ENCODE data around the gene CNNM3.

CNNM3 gene

DNA sequence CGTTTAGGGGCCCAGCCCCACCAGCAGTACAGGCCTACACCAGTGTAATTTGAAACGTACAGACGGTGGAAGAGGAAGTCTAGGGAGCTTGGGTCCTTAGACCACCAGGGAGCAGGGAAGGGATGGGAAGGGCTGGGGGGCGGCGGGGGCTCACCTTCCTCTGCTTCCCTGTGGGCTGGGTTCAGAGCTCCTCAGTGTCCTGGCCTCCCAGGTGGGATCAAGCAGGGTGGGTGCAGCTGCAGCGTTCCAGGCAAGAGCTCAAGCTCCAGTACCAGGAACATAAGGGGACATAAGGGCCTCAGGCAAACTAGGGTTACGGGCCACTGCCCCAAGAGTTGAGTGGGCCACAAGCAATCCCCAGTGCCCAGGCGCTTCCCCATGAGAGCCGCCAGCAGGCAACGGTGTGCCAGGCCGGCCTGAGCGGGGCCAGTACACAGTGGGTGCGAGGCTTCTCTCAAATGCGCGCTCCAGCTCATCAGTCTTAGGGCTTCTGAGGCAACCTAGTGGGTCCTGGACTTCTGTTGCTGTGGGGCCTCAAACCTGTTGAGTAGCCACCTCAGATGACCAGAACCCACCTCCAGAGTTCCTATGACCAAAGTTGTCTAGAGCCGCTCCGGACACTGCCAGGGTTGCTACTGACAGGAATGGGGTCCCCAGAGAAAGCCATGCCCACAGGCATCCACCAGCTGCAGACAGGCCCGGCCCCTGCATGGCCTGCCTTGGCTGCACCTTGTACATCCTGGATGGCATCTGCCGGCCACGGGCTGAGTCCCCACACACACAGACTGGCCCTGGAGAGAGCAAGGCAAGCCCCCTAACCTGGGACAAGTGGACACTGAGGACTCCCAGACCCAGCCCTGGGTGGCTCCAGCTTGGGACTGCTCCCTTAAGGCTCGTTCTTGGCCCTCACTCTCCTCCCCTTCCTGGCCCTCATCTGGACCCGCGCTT is 22.6 kb downstream of the CNNM3 start:
- no peak for DNase-seq

GRCh38 chr2:96839293-96839874 is 23.3 kb downstream of the CNNM3 start:
- no peak for DNase-seq

GRCh38 chr2:96839875-96840850 is 24.1 kb downstream of the CNNM3 start:
- no peak for DNase-seq

- no peak for DNase-seq
These were observed 25.8 kb downstream of the CNNM3 start for GRCh38 chr2:96841701-96842495.

GRCh38 chr2:96842600-96842999 is 26.5 kb downstream of the CNNM3 start:
- no peak for DNase-seq

- no peak for DNase-seq
These were observed 27.6 kb downstream of the CNNM3 start, which contains the start of gene ANKRD23 for GRCh38 chr2:96843538-96844268. Gene ANKRD23 (minus strand): TSS chr2:96844021. CDS start chr2:96843992, 29 bp downstream.

- no peak for DNase-seq
These were observed 28.3 kb downstream of the CNNM3 start for GRCh38 chr2:96844405-96844808.

DNA sequence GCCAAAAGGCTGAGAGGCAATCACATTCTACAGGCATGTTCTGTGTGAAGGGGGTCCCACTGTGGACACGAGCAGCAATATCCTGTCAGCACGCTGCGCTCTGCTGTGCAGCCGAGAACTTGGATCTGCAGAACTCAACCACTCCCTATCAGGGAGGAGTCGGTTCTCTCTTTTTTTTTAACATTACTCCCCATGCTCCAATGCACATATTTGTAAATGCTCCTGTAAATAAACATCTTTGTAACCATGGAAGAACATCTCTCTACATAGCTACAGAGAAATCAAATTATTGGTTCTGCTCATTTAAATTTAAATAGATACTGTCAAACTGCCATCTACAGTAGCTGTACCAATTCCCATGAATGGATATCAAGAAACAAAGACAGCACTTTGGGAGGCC is 30.8 kb downstream of the CNNM3 start:
- DNase-seq, result no peak

DNA sequence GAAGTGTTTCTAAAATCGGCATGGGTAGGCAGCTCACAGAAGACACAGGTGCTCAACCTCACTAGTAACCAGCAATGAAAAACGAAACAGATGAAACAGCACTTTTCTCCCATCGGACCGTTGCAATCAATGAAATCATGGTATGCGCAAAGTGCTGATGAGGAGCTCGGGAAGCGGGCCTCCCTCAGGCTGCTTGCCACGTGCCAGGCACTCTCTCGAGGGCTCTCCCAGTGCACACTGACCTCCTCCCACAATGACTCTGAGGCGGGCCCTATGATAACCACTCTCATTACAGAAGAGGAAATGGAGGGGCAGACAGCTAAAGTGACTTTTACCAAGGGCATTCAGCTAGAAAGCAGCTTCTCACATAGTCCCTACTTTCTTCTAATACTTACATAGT is 31.5 kb downstream of the CNNM3 start:
- no peak for DNase-seq

- DNase-seq, result no peak
These were observed 32.2 kb downstream of the CNNM3 start for GRCh38 chr2:96848264-96848663.

GRCh38 chr2:96852667-96853066 is 36.6 kb downstream of the CNNM3 start:
- DNase-seq, result no peak

DNA sequence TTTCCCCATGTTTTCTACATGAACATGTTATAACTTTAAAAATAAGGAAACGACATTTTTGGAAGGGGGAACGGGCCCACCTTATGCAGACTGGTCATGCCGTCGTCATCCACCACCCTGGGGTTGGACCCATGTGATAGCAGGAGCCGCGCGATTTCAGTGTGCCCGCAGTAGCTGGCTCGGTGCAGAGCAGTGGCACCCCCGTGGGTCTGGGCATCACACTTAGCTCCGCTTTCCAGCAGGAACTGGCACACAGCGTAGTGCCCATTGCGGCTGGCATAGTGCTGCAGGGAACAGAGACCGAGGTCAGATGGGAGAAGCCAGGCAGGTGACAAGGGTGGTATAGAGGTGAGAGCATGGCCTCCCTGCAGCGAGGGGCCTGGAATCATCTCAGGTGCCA is 37.3 kb downstream of the CNNM3 start:
- no peak for DNase-seq

DNA sequence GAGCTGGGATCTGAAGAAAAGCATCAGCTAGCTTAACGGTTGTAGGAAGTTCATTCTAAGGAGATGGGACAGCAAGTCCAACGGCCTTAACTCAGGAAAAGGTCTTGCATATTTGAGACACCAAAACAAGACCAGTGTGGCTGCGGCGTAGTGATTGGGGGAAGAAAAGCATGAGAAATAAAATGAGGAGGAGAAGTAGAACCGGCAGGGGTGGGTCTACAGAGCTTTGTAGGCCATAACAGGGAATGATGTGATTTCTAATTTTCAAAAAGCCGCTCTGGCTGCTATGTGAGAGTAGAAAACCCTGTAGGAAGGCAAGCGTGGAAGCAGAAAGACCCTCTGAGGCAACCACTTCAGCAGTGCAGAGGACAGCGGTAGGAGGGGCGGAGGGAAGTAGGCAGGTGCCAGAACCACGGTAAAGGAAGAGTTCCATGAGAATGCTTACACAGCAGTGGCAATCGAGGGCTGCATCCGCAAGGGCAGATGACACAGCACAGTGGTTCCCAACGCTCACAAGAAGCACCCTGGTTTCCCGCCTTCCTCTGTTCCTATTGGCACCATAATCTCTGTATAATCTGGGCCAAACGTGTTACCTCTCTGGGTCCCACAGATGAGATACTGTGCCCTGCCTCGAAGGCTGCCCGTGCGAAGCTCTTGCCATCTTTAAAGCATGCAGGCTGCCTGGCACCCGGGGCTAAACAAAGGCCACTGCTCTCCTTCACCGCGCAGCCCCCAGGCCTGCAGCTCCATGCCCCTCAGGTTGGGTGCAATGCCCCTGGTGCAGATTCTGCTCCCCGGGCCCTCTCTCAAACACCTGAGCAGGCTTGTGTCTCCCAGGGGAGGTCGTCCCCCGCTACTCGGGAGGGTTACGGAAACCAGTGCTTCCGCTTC is 41.0 kb downstream of the CNNM3 start:
- peak in 16 of 56 donors; percentile 29 to 75 (median 50) for DNase-seq

- DNase-seq, result peak; percentile 41 to 99 (median 95)
These were observed 41.8 kb downstream of the CNNM3 start, which contains the start of gene ANKRD39 for GRCh38 chr2:96857667-96858372. Gene ANKRD39 (minus strand): TSS chr2:96858016. CDS start chr2:96857987, 29 bp downstream.

- DNase-seq, result peak in 13 of 56 donors; percentile 19 to 69 (median 37)
These were observed 43.1 kb downstream of the CNNM3 start for GRCh38 chr2:96859099-96859649.

GRCh38 chr2:96859681-96860064 is 43.6 kb downstream of the CNNM3 start:
- no peak for DNase-seq

Data from nucleus accumbens (tissue), 56 donors.